Activated CD8-positive, alpha-beta T cell treated with anti-CD3 and anti-CD28 coated beads, Interleukin-2, amount 10 ng/mL, durations not matched to agents 7 days and 5 days (primary cell): ENCODE data around the gene ZBTB7C. TPM values are rescaled to one million over a fixed set of nuclear protein-coding genes. Genes with fewer than 3 reads are reported as not detected.
"Not testable (repeated sequence)": the region's sequence is repeated elsewhere in the genome, so short reads cannot be mapped to it uniquely, and the experiment has no call there.

Source experiments
- ATAC-seq: fragments of 150-1000 bp; cut with Tn5 transposase; one replicate; pipeline ENCODE4 v1.10.0; 2021; ENCODE audit warnings: moderate library complexity
- CTCF ChIA-PET: fragments of 350-600 bp; sonication (Branson Sonifier 250); formaldehyde crosslinking; loops from one replicate; lab custom pipeline; 2021; ENCODE audit warnings: antibody characterized with exemption; lab: Charles Lee
- POLR2A ChIA-PET: fragments of 350-600 bp; sonication (Branson Sonifier 250); formaldehyde crosslinking; loops from one replicate; lab custom pipeline; 2021; ENCODE audit warnings: antibody characterized with exemption; lab: Charles Lee
- DNase-seq: peaks from one replicate; pipeline ENCODE4 v3.0.0-alpha.2; 2020
- H3K27ac Mint-ChIP-seq: one replicate; pipeline ENCODE4 v1.8.0; 2021; ENCODE audit warnings: mild to moderate bottlenecking, mixed read lengths
- H3K27me3 Mint-ChIP-seq: one replicate; pipeline ENCODE4 v1.8.0; 2021; ENCODE audit warnings: low read depth, mixed read lengths
- H3K36me3 Mint-ChIP-seq: one replicate; pipeline ENCODE4 v1.8.0; 2021; ENCODE audit warnings: low read depth, mixed read lengths
- H3K4me1 Mint-ChIP-seq: one replicate; pipeline ENCODE4 v1.8.0; 2021; ENCODE audit warnings: low read depth, mixed read lengths
- H3K4me3 Mint-ChIP-seq: one replicate; pipeline ENCODE4 v1.8.0; 2021; ENCODE audit warnings: mild to moderate bottlenecking, mixed read lengths
- H3K9me3 Mint-ChIP-seq: one replicate; pipeline ENCODE4 v1.8.0; 2022; ENCODE audit warnings: mixed read lengths; ENCODE audit not compliant: insufficient read depth
- total RNA-seq, 2 experiments: library from RNA; stranded (reverse); gene quantifications; one replicate each; pipeline ENCODE4 v1.2.3, GENCODE V29; 2021

ZBTB7C gene
- total RNA-seq, 2 experiments from 2014 or later: not detected

- POLR2A ChIA-PET: no interaction called here
- Mint-ChIP-seq H3K4me1 (peaks cover 2% of the 10 kb centered on the region), H3K36me3 (no peaks in the 10 kb centered on the region), H3K9me3 (no peaks in the 10 kb centered on the region), H3K27ac (no peak overlapping the region), H3K4me3 (no peak overlapping the region), H3K27me3 (peaks cover 44% of the 10 kb centered on the region)
- CTCF ChIA-PET: interaction anchor here (0.6 kb wide), 1 partner anchor 227 kb away, joined by 3 read pairs; no protein-coding TSS in a partner anchor
- DNase-seq (no peak), ATAC-seq (no peak)
Observed at GRCh38 chr18:48441405-48441881, 32.3 kb upstream of the ZBTB7C start.

- ATAC-seq (no peak), DNase-seq (no peak)
- Mint-ChIP-seq H3K9me3 (no peaks in the 10 kb centered on the region), H3K4me1 (no peaks in the 10 kb centered on the region), H3K36me3 (no peaks in the 10 kb centered on the region), H3K4me3 (no peak overlapping the region), H3K27me3 (peaks cover 49% of the 10 kb centered on the region), H3K27ac (no peak overlapping the region)
- ChIA-PET CTCF (no interaction called here), POLR2A (no interaction called here)
Observed at GRCh38 chr18:48440924-48441323, 31.7 kb upstream of the ZBTB7C start.

GRCh38 chr18:48436907-48437306 is 27.7 kb upstream of the ZBTB7C start:
- no peaks in the 10 kb centered on the region for H3K4me1 Mint-ChIP-seq
- ATAC-seq: no peak
- peaks cover 42% of the 10 kb centered on the region for H3K27me3 Mint-ChIP-seq
- no peak for DNase-seq
- H3K36me3 Mint-ChIP-seq: no peaks in the 10 kb centered on the region
- H3K9me3 Mint-ChIP-seq: no peaks in the 10 kb centered on the region
- no peak overlapping the region for H3K27ac Mint-ChIP-seq
- CTCF ChIA-PET: interaction anchor here (1.7 to 3.7 kb wide), 2 partner anchors 9 to 681 kb away, joined by 3 to 25 read pairs; no protein-coding TSS in a partner anchor
- POLR2A ChIA-PET: no interaction called here
- no peak overlapping the region for H3K4me3 Mint-ChIP-seq

GRCh38 chr18:48434382-48434781 is 25.2 kb upstream of the ZBTB7C start:
- H3K4me3 Mint-ChIP-seq, H3K4me1 Mint-ChIP-seq, H3K27ac Mint-ChIP-seq, POLR2A ChIA-PET, DNase-seq, ATAC-seq, H3K36me3 Mint-ChIP-seq, CTCF ChIA-PET, H3K9me3 Mint-ChIP-seq: not testable (repeated sequence)
- peaks cover 35% of the 10 kb centered on the region for H3K27me3 Mint-ChIP-seq

- ChIA-PET POLR2A (no interaction called here), CTCF (no interaction called here)
- Mint-ChIP-seq H3K4me1 (no peaks in the 10 kb centered on the region), H3K36me3 (no peaks in the 10 kb centered on the region), H3K27me3 (peaks cover 36% of the 10 kb centered on the region), H3K27ac (no peak overlapping the region), H3K4me3 (no peak overlapping the region), H3K9me3 (no peaks in the 10 kb centered on the region)
- ATAC-seq (no peak), DNase-seq (no peak)
Observed at GRCh38 chr18:48433541-48433940, 24.4 kb upstream of the ZBTB7C start.

- POLR2A ChIA-PET: no interaction called here
- Mint-ChIP-seq H3K9me3 (no peaks in the 10 kb centered on the region), H3K36me3 (no peaks in the 10 kb centered on the region), H3K4me1 (no peaks in the 10 kb centered on the region), H3K4me3 (no peak overlapping the region), H3K27me3 (peaks cover 38% of the 10 kb centered on the region), H3K27ac (no peak overlapping the region)
- CTCF ChIA-PET: no interaction called here
- ATAC-seq (no peak), DNase-seq (no peak)
Observed at GRCh38 chr18:48430150-48430549, 21.0 kb upstream of the ZBTB7C start.

GRCh38 chr18:48428475-48429177 is 19.4 kb upstream of the ZBTB7C start:
- H3K27ac Mint-ChIP-seq: no peak overlapping the region
- CTCF ChIA-PET: interaction anchor here (1.4 kb wide), 1 partner anchor 17 kb away, joined by 5 read pairs; no protein-coding TSS in a partner anchor
- ATAC-seq (no peak), DNase-seq (no peak)
- H3K4me1 Mint-ChIP-seq: no peaks in the 10 kb centered on the region
- H3K9me3 Mint-ChIP-seq: no peaks in the 10 kb centered on the region
- peaks cover 48% of the 10 kb centered on the region for H3K27me3 Mint-ChIP-seq
- H3K4me3 Mint-ChIP-seq: no peak overlapping the region
- POLR2A ChIA-PET: no interaction called here
- H3K36me3 Mint-ChIP-seq: no peaks in the 10 kb centered on the region

- Mint-ChIP-seq H3K4me3 (no peak overlapping the region), H3K9me3 (no peaks in the 10 kb centered on the region), H3K36me3 (no peaks in the 10 kb centered on the region), H3K4me1 (no peaks in the 10 kb centered on the region), H3K27me3 (peaks cover 48% of the 10 kb centered on the region), H3K27ac (no peak overlapping the region)
- ChIA-PET CTCF (no interaction called here), POLR2A (no interaction called here)
- no peak for ATAC-seq
- DNase-seq: no peak
Observed at GRCh38 chr18:48422947-48423378, 13.8 kb upstream of the ZBTB7C start.

- no peaks in the 10 kb centered on the region for H3K36me3 Mint-ChIP-seq
- no peaks in the 10 kb centered on the region for H3K9me3 Mint-ChIP-seq
- H3K27me3 Mint-ChIP-seq: peaks cover 47% of the 10 kb centered on the region
- ChIA-PET POLR2A (no interaction called here), CTCF (interaction anchor here (1.3 kb wide), 1 partner anchor 26 kb away, joined by 4 read pairs; no protein-coding TSS in a partner anchor)
- no peak for DNase-seq
- H3K27ac Mint-ChIP-seq: no peak overlapping the region
- no peak for ATAC-seq
- no peaks in the 10 kb centered on the region for H3K4me1 Mint-ChIP-seq
- H3K4me3 Mint-ChIP-seq: no peak overlapping the region
Observed at GRCh38 chr18:48419277-48420022, 10.3 kb upstream of the ZBTB7C start.

- no peak for DNase-seq
- no peaks in the 10 kb centered on the region for H3K9me3 Mint-ChIP-seq
- CTCF ChIA-PET: interaction anchor here (1.3 kb wide), 1 partner anchor 26 kb away, joined by 4 read pairs; no protein-coding TSS in a partner anchor
Observed at GRCh38 chr18:48418539-48419276, 9.5 kb upstream of the ZBTB7C start.

GRCh38 chr18:48417985-48418384 is 8.8 kb upstream of the ZBTB7C start:
- DNase-seq: no peak
- ATAC-seq: no peak
- H3K27me3 Mint-ChIP-seq: peaks cover 44% of the 10 kb centered on the region
- no peaks in the 10 kb centered on the region for H3K9me3 Mint-ChIP-seq
- H3K36me3 Mint-ChIP-seq: no peaks in the 10 kb centered on the region
- POLR2A ChIA-PET: no interaction called here
- H3K27ac Mint-ChIP-seq: no peak overlapping the region
- H3K4me1 Mint-ChIP-seq: no peaks in the 10 kb centered on the region
- CTCF ChIA-PET: no interaction called here
- H3K4me3 Mint-ChIP-seq: no peak overlapping the region

More at GRCh38 chr18:48418539-48419276, 9.5 kb upstream of the ZBTB7C start:
- POLR2A ChIA-PET: no interaction called here
- Mint-ChIP-seq H3K4me1 (no peaks in the 10 kb centered on the region), H3K27ac (no peak overlapping the region), H3K4me3 (no peak overlapping the region), H3K27me3 (peaks cover 47% of the 10 kb centered on the region), H3K36me3 (no peaks in the 10 kb centered on the region)
- ATAC-seq: no peak
